GM23338 (cell line): ENCODE measurements around the gene ENDOU. TPM values are rescaled to one million over a fixed set of nuclear protein-coding genes. Genes with fewer than 3 reads are reported as not detected.

ENCODE experiments used
- ATAC-seq: fragments of 200-7000 bp; cut with Tn5 transposase; 3 replicates; pipeline ENCODE4 v1.9.1; 2020
- DNase-seq: peaks from one replicate; pipeline ENCODE4 v3.0.0-alpha.2; 2015; ENCODE audit warnings: low spot score
- H2AFZ ChIP-seq: fragments of 200-600 bp; sonication (generic); 2 replicates; pipeline ENCODE4 v1.8.0; 2016; ENCODE audit warnings: antibody characterized with exemption, mild to moderate bottlenecking, moderate library complexity
- H3F3A ChIP-seq: fragments of 200-600 bp; sonication (generic); replicated peaks from 2 replicates; pipeline ENCODE4 v1.8.0; 2017; ENCODE audit warnings: antibody characterized with exemption, mixed run types, low read depth
- H3K27ac ChIP-seq: fragments of 200-600 bp; sonication (generic); 2 replicates; pipeline ENCODE4 v1.6.1; 2016; ENCODE audit warnings: low read depth
- H3K27me3 ChIP-seq: fragments of 200-600 bp; sonication (generic); 2 replicates; pipeline ENCODE4 v1.8.0; 2016; ENCODE audit warnings: mild to moderate bottlenecking, mixed run types, moderate library complexity; ENCODE audit not compliant: insufficient read depth
- H3K36me3 ChIP-seq: fragments of 200-600 bp; sonication (generic); 2 replicates; pipeline ENCODE4 v1.8.0; 2016; ENCODE audit warnings: mild to moderate bottlenecking; ENCODE audit not compliant: insufficient read depth
- H3K4me1 ChIP-seq: fragments of 200-600 bp; sonication (generic); 2 replicates; pipeline ENCODE4 v1.8.0; 2016; ENCODE audit warnings: mild to moderate bottlenecking, moderate library complexity; ENCODE audit not compliant: insufficient read depth
- H3K4me2 ChIP-seq: fragments of 200-600 bp; sonication (generic); 2 replicates; pipeline ENCODE4 v1.7.1; 2017; ENCODE audit warnings: mixed run types
- H3K4me3 ChIP-seq: fragments of 200-600 bp; sonication (generic); 2 replicates; pipeline ENCODE4 v1.6.1; 2016; ENCODE audit warnings: mixed run types
- H3K79me2 ChIP-seq: fragments of 200-600 bp; sonication (generic); replicated peaks from 2 replicates; pipeline ENCODE4 v1.8.0; 2017; ENCODE audit warnings: mild to moderate bottlenecking; ENCODE audit not compliant: insufficient read depth
- H3K9me2 ChIP-seq: fragments of 200-600 bp; sonication (generic); 2 replicates; pipeline ENCODE4 v1.8.0; 2017; ENCODE audit not compliant: insufficient read depth
- H4K20me1 ChIP-seq: fragments of 200-600 bp; sonication (generic); replicated peaks from 2 replicates; pipeline ENCODE4 v1.8.0; 2017; ENCODE audit warnings: mild to moderate bottlenecking; ENCODE audit not compliant: insufficient read depth
- H3K27ac Mint-ChIP-seq: 2 replicates; pipeline ENCODE4 v1.8.0; 2020; ENCODE audit warnings: inconsistent platforms, mild to moderate bottlenecking, moderate library complexity, mixed read lengths
- H3K27me3 Mint-ChIP-seq: 3 replicates; pipeline ENCODE4 v1.8.0; 2022; ENCODE audit warnings: low read depth, mild to moderate bottlenecking, moderate library complexity, mixed read lengths, inconsistent platforms; ENCODE audit not compliant: insufficient read depth, poor library complexity
- H3K36me3 Mint-ChIP-seq: 3 replicates; pipeline ENCODE4 v1.8.0; 2021; ENCODE audit warnings: low read depth, mild to moderate bottlenecking, inconsistent platforms, moderate library complexity, mixed read lengths
- H3K4me1 Mint-ChIP-seq: 3 replicates; pipeline ENCODE4 v1.8.0; 2020; ENCODE audit warnings: mild to moderate bottlenecking, inconsistent platforms, mixed read lengths
- H3K4me3 Mint-ChIP-seq: 3 replicates; pipeline ENCODE4 v1.8.0; 2021; ENCODE audit warnings: moderate library complexity, mild to moderate bottlenecking, inconsistent platforms, mixed read lengths
- H3K9me3 Mint-ChIP-seq: 3 replicates; pipeline ENCODE4 v1.8.0; 2020; ENCODE audit warnings: moderate library complexity, mild to moderate bottlenecking, inconsistent platforms, mixed read lengths
- CTCF ChIP-seq, 2 experiments: fragments of 200-600 bp in 1 of 2; sonication (generic) in 1 of 2; conservative IDR thresholded peaks; 2 replicates each; pipeline versions ENCODE4 v1.5.1 to v1.6.1; 2016 to 2017; ENCODE audit warnings: antibody characterized with exemption in 2 of 2, low read depth in 2 of 2, mild to moderate bottlenecking in 2 of 2, moderate library complexity in 1 of 2
- ETS1 ChIP-seq: IDR thresholded peaks from 2 replicates; pipeline ENCODE4 v1.6.1; 2016; ENCODE audit warnings: antibody characterized with exemption
- EZH2phosphoT487 ChIP-seq: fragments of 200-600 bp; sonication (generic); IDR thresholded peaks from one replicate; pipeline ENCODE4 v1.8.1; 2018; ENCODE audit warnings: antibody characterized with exemption; ENCODE audit not compliant: unreplicated experiment
- JUNB ChIP-seq: IDR thresholded peaks from one replicate; pipeline ENCODE4 v1.6.1; 2016; ENCODE audit warnings: antibody characterized with exemption; ENCODE audit not compliant: unreplicated experiment
- NANOG ChIP-seq: IDR thresholded peaks from 2 replicates; pipeline ENCODE4 v1.6.1; 2016; ENCODE audit warnings: antibody characterized with exemption, borderline replicate concordance
- POLR2AphosphoS5 ChIP-seq: IDR thresholded peaks from 2 replicates; pipeline ENCODE4 v1.6.1; 2016; ENCODE audit warnings: antibody characterized with exemption, low read depth
- STAT1 ChIP-seq: IDR thresholded peaks from one replicate; pipeline ENCODE4 v1.6.1; 2016; ENCODE audit warnings: antibody characterized with exemption; ENCODE audit not compliant: unreplicated experiment
- ZNF114 ChIP-seq: fragments of 250-450 bp; sonication (Bioruptor Pico); IDR thresholded peaks from 2 replicates; pipeline ENCODE4 v1.5.0; 2020; ENCODE audit warnings: mild to moderate bottlenecking, moderate library complexity
- polyA plus RNA-seq: library from polyadenylated mRNA; unstranded; fragments of >200 nt; fragmentation: Nextera tagmentation; extraction: Ambion mirVana; gene quantifications from 2 replicates; pipeline ENCODE4 v1.2.1, GENCODE V29; 2016
- total RNA-seq: library from RNA; depleted of rRNA; stranded (reverse); fragments of >200 nt; shearing (Covaris generic); gene quantifications from 2 replicates; pipeline ENCODE4 v1.2.3, GENCODE V29; 2014
- TF ChIP-seq, protein P1 (sequence below): fragments of 250-450 bp; sonication (Bioruptor Pico); IDR thresholded peaks from 2 replicates; pipeline ENCODE4 v1.5.0; 2020; ENCODE audit warnings: mild to moderate bottlenecking, moderate library complexity

The ENDOU gene
- total and polyA plus RNA-seq, 2 experiments from 2014 or later, result not detected

- TF ChIP-seq, protein P1, sequence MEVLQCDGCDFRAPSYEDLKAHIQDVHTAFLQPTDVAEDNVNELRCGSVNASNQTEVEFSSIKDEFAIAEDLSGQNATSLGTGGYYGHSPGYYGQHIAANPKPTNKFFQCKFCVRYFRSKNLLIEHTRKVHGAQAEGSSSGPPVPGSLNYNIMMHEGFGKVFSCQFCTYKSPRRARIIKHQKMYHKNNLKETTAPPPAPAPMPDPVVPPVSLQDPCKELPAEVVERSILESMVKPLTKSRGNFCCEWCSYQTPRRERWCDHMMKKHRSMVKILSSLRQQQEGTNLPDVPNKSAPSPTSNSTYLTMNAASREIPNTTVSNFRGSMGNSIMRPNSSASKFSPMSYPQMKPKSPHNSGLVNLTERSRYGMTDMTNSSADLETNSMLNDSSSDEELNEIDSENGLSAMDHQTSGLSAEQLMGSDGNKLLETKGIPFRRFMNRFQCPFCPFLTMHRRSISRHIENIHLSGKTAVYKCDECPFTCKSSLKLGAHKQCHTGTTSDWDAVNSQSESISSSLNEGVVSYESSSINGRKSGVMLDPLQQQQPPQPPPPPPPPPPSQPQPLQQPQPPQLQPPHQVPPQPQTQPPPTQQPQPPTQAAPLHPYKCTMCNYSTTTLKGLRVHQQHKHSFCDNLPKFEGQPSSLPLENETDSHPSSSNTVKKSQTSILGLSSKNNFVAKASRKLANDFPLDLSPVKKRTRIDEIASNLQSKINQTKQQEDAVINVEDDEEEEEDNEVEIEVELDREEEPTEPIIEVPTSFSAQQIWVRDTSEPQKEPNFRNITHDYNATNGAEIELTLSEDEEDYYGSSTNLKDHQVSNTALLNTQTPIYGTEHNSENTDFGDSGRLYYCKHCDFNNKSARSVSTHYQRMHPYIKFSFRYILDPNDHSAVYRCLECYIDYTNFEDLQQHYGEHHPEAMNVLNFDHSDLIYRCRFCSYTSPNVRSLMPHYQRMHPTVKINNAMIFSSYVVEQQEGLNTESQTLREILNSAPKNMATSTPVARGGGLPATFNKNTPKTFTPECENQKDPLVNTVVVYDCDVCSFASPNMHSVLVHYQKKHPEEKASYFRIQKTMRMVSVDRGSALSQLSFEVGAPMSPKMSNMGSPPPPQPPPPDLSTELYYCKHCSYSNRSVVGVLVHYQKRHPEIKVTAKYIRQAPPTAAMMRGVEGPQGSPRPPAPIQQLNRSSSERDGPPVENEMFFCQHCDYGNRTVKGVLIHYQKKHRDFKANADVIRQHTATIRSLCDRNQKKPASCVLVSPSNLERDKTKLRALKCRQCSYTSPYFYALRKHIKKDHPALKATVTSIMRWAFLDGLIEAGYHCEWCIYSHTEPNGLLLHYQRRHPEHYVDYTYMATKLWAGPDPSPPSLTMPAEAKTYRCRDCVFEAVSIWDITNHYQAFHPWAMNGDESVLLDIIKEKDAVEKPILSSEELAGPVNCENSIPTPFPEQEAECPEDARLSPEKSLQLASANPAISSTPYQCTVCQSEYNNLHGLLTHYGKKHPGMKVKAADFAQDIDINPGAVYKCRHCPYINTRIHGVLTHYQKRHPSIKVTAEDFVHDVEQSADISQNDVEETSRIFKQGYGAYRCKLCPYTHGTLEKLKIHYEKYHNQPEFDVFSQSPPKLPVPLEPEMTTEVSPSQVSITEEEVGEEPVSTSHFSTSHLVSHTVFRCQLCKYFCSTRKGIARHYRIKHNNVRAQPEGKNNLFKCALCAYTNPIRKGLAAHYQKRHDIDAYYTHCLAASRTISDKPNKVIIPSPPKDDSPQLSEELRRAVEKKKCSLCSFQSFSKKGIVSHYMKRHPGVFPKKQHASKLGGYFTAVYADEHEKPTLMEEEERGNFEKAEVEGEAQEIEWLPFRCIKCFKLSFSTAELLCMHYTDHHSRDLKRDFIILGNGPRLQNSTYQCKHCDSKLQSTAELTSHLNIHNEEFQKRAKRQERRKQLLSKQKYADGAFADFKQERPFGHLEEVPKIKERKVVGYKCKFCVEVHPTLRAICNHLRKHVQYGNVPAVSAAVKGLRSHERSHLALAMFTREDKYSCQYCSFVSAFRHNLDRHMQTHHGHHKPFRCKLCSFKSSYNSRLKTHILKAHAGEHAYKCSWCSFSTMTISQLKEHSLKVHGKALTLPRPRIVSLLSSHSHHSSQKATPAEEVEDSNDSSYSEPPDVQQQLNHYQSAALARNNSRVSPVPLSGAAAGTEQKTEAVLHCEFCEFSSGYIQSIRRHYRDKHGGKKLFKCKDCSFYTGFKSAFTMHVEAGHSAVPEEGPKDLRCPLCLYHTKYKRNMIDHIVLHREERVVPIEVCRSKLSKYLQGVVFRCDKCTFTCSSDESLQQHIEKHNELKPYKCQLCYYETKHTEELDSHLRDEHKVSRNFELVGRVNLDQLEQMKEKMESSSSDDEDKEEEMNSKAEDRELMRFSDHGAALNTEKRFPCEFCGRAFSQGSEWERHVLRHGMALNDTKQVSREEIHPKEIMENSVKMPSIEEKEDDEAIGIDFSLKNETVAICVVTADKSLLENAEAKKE (CRISPR knock-in tag), result no peak
Observed at GRCh38 chr12:47710278-47710677, 15.0 kb downstream of the ENDOU start (continued).

GRCh38 chr12:47709671-47710070 lies 15.6 kb downstream of the ENDOU start:
- no peak overlapping the region for H3K27ac Mint-ChIP-seq
- no peaks in the 10 kb centered on the region for H4K20me1 ChIP-seq
- no peaks in the 10 kb centered on the region for H3K9me2 ChIP-seq
- H3K79me2 ChIP-seq, result peaks cover 8% of the 10 kb centered on the region
- peaks cover 3% of the 10 kb centered on the region for H3K27me3 Mint-ChIP-seq
- H2AFZ ChIP-seq, result no peak overlapping the region
- DNase-seq, result no peak
- H3K4me1 ChIP-seq, result peaks cover 5% of the 10 kb centered on the region
- no peak for ATAC-seq
- H3K9me3 Mint-ChIP-seq, result no peaks in the 10 kb centered on the region
- H3K27ac ChIP-seq, result no peak overlapping the region
- H3K4me3 Mint-ChIP-seq, result no peak overlapping the region
- H3K4me2 ChIP-seq, result no peak overlapping the region
- H3K27me3 ChIP-seq, result no peaks in the 10 kb centered on the region; the same call in 1 of the 2 replicates
- no peak overlapping the region for H3K4me3 ChIP-seq
- peaks cover 13% of the 10 kb centered on the region for H3K4me1 Mint-ChIP-seq
- no peaks in the 10 kb centered on the region; the same call in 2 of the 3 replicates for H3K36me3 Mint-ChIP-seq
- H3K36me3 ChIP-seq, result no peaks in the 10 kb centered on the region
- no peaks in the 10 kb centered on the region for H3F3A ChIP-seq
- TF ChIP-seq STAT1, result no peak
- no peak for TF ChIP-seq ETS1
- TF ChIP-seq NANOG, result no peak
- TF ChIP-seq JUNB, result no peak
- TF ChIP-seq EZH2phosphoT487, result no peak
- TF ChIP-seq POLR2AphosphoS5, result no peak
- TF ChIP-seq CTCF (conservative IDR thresholded peaks at IDR 0.05; ENCODE audit: low read depth in 2 of 2), result no peak
- no peak for TF ChIP-seq ZNF114 (CRISPR knock-in tag)
